WI38 (cell line): Measurements from ENCODE around the gene AVPR1A.
"Not testable (repeated sequence)": the region's sequence is repeated elsewhere in the genome, so short reads cannot be mapped to it uniquely, and the experiment has no call there.

Source experiments
- H3K4me3 ChIP-seq: 2 replicates; pipeline ENCODE4 v1.5.1; 2011; ENCODE audit warnings: low read depth, mild to moderate bottlenecking, control low read depth, low read length
- CTCF ChIP-seq: IDR thresholded peaks from 2 replicates; pipeline ENCODE4 v1.5.1; 2012; ENCODE audit warnings: low read depth, mild to moderate bottlenecking, control low read depth, low read length

The AVPR1A gene

DNA sequence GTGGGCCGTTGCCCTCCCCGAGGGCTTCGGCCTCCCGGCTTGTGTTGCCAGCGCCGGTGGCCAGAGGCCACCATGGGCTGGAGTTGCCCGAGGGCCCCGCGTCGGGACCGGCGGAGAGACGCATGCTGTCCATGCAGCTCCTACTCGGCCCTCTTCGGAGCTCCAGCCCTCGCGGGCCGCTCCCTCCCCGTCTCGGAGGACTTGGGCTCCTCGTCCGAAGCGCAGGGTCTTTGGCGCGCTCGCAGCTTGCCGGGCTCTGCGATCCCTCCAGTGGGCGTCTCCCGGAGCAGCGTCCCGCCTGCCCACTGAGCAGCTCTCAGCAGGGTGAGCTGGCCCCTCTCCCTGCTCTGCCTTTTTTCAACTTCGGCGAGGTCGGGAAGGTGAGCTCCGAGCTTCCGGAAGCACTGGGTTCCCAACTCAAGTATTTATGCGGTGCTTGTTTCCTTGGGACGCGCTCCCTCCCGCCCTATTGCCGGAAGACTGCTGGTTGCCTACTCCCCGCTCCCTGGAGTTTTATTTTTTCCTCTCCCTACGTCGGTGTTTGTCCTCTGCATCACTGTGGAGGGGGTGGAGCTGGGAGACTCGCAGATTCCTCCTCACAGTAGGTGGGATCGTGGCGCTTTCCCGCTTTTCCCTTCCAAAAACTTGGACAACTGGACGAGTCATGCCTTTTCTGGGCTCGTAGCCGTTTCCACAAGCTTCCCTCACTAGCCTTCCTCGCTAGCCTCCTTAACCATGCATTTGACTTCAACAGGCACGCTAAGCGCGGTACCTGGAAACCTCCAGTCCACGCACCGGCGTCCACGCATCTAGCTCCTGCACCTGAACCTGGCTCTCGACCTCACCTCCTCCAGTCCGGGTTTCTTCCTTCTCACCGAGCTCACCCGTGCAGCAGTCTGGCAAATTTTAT, at the start of gene AVPR1A:
AVPR1A (minus strand) TSS at position 489 of the 910 bp plus-strand sequence; CDS start at position 124, 365 bp downstream.
- TF ChIP-seq CTCF, result no peak
- H3K4me3 ChIP-seq, result no peak within 1 kb of the TSS

- TF ChIP-seq CTCF, result no peak
- no peak overlapping the region for H3K4me3 ChIP-seq
These were observed 45.2 kb upstream of the AVPR1A start for GRCh38 chr12:63196168-63196567.

DNA sequence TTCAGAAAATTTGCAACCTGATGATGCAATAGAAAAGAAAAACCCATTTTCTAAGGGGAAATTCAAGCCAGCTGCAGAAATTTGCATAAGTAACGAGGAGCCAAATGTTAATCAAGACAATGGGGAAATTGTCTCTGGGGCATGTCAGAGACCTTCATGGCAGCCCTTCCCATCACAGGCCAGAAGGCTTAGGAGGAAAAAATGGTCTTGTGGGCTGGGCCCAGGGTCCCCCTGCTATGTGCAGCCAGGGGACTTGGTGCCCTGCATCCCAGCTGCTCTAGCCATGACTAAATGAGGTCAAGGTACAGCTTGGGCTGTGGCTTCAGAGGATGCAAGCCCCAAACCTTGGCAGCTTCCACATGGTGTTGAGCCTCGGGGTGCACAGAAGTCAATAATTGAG, 28.2 kb upstream of the AVPR1A start:
- no peak for TF ChIP-seq CTCF

DNA sequence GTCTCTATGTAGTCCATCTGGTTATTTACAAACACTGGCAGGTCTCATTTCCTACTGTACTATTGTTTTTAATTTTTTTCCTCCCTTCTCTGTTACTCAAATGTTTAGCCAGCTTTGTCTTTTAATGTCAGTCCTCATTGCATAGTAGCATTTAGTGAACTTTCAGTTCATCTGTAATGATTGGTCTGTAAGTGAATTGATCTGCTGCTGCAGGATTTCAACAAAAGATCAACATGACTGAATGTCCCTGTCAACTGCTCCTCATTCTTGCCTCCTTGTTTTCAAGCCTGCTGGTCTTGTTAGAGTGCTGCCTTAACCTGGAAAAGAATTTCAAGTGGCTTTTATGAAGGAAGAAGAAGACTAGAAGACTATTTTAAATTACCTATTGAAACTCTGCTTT, 19.3 kb upstream of the AVPR1A start:
- TF ChIP-seq CTCF, result no peak
- no peak overlapping the region for H3K4me3 ChIP-seq

More for the DNA sequence above, 28.2 kb upstream of the AVPR1A start:
- no peak overlapping the region for H3K4me3 ChIP-seq

GRCh38 chr12:63167741-63168140, 16.7 kb upstream of the AVPR1A start:
- not testable (repeated sequence) for H3K4me3 ChIP-seq

- TF ChIP-seq CTCF, result no peak
- no peak overlapping the region for H3K4me3 ChIP-seq
These were observed 13.9 kb upstream of the AVPR1A start for GRCh38 chr12:63164911-63165310.

- no peak for TF ChIP-seq CTCF
These were observed 12.5 kb upstream of the AVPR1A start for GRCh38 chr12:63163541-63163940.

More at GRCh38 chr12:63163541-63163940, 12.5 kb upstream of the AVPR1A start:
- H3K4me3 ChIP-seq, result no peak overlapping the region
